Astrocyte of the cerebellum (primary cell): ENCODE data around the gene PGC.

ENCODE experiments used
- DNase-seq: peaks from one replicate; pipeline ENCODE4 v3.0.0-alpha.2; 2011; ENCODE audit warnings: low read depth
- H3K4me3 ChIP-seq: 2 replicates; pipeline ENCODE4 v1.5.1; 2011; ENCODE audit warnings: mild to moderate bottlenecking, low read depth, low read length, moderate library complexity
- in situ Hi-C: cut with HindIII; loops from 2 replicates; pipeline ENCODE4 v1.10.0; 2017; ENCODE audit warnings: low sequenced_read_pairs
- TF ChIP-seq, protein P1 (sequence below): IDR thresholded peaks from 2 replicates; pipeline ENCODE4 v1.5.1; 2012; ENCODE audit warnings: low read length, low read depth, moderate library complexity, mild to moderate bottlenecking; ENCODE audit errors: missing control alignments

The PGC gene

GRCh38 chr6:41692080-41692675 is 55.0 kb downstream of the PGC start:
- in situ Hi-C loops, result no loop called here
- DNase-seq, result no peak
- TF ChIP-seq, protein P1, sequence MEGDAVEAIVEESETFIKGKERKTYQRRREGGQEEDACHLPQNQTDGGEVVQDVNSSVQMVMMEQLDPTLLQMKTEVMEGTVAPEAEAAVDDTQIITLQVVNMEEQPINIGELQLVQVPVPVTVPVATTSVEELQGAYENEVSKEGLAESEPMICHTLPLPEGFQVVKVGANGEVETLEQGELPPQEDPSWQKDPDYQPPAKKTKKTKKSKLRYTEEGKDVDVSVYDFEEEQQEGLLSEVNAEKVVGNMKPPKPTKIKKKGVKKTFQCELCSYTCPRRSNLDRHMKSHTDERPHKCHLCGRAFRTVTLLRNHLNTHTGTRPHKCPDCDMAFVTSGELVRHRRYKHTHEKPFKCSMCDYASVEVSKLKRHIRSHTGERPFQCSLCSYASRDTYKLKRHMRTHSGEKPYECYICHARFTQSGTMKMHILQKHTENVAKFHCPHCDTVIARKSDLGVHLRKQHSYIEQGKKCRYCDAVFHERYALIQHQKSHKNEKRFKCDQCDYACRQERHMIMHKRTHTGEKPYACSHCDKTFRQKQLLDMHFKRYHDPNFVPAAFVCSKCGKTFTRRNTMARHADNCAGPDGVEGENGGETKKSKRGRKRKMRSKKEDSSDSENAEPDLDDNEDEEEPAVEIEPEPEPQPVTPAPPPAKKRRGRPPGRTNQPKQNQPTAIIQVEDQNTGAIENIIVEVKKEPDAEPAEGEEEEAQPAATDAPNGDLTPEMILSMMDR, result no peak
- H3K4me3 ChIP-seq, result no peak overlapping the region

DNA sequence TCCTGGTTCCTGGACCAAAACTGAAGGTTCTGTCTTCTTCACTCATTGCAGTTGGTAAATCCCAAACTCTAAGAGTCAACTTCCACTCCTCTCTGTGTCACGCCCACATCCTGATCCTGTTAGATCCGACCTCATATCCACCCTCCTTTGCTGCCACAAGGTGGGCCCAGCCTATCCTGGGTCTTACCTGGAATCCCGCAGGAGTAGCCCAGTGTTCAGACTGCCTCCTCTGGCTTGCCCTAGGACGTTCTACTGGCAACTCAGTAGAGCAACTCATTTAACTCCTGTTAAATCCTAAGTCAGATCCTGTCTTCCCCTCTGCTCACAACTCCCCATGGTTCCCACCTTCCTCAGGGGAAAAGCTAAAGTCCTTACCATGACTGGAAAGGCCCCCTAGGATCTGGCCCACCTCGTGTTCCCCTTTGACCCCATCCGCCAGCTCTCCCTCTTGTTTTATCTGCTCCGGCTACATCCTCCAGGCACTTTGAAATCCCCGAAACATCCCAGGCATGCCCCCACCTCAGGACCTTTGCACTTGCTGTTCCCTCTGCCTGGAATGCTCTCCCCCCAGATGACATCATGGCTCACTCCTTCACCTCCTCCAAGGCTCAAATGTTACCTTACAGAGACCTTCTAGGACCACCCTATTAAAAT is 55.6 kb downstream of the PGC start:
- H3K4me3 ChIP-seq, result no peak overlapping the region
- in situ Hi-C loops, result no loop called here
- no peak for DNase-seq
- TF ChIP-seq, protein P1, result no peak

GRCh38 chr6:41690541-41691330 is 56.5 kb downstream of the PGC start:
- in situ Hi-C loops, result no loop called here
- TF ChIP-seq, protein P1, result no peak
- H3K4me3 ChIP-seq, result no peak overlapping the region
- no peak for DNase-seq

DNA sequence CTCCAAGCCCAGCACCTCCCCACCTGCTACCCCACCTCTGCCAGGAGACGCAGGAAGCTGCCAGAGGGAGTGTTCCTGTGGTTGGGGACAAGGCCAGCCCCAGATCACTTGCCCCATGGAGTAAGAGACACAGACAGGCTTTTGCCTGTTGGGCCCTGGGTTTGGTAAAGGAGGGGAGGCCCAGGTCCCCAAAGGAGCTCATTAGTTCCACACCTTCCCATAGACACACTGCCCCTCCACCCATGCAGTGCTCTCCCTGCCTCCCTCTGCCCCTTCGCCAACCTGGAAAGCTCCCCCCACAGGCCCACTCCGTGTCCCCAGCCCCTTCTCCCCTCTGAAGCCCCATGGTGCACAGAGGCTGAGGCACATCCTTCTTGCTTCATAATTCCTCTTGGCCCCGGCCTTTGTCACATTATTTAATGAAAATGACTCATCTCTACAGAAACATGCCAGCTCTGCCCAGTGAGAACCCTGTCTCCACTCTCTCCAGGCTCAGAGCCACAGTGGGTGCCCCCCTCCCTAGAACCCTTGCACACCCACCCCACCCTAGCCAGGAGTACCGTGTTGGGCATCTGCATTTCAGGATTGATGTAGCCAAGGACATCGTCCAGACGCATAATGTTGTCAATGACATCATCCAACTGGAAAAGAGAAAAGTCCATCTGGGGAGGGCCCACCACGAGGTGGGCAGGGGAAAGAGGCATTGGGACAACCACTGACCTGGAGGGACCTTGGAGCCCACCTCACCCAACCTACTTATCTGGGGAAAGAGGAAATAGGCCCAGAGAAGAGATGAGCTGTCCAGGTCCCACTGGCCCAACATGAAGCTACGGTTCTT is 57.8 kb downstream of the PGC start:
- no peak for DNase-seq
- in situ Hi-C loops, result no loop called here
- TF ChIP-seq, protein P1, result no peak
- H3K4me3 ChIP-seq, result no peak overlapping the region

DNA sequence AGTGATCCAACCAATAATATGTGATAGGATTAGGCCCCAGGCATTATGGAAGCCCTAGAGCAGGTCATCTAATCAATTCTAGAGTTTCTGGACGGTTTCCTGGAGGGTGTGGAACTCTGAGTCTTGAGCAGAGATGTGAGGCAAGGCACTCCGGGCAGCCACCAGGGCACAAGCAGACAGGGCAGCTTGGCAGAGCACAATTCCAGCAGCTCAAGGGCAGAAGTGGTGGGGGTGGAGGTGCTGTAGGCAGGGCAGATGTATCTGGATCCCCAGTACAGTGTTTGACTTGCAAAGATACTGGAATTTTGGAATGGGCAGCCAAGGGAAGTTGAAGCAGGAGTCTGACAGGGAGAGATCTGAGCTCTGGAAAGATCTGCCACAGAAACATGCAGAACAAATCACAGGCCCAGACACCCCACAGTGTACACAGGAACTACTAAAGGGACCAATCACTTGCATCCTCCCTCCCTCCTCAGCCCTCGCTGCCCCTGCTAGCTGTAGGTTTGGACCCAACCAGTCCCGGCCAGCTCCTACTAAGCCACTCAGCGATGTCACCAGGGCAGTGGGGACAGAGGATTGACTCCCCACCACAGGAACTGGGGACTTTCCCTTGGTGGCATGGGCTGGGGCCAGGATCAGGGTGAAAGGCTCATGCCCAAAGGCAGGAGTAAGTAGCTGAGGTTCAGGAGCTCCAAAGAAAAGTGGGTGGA is 58.8 kb downstream of the PGC start:
- H3K4me3 ChIP-seq, result no peak overlapping the region
- no peak for DNase-seq
- in situ Hi-C loops, result no loop called here
- TF ChIP-seq, protein P1, result no peak
